ENCODE data around the gene ADCY3.

Gene ADCY3

DNA sequence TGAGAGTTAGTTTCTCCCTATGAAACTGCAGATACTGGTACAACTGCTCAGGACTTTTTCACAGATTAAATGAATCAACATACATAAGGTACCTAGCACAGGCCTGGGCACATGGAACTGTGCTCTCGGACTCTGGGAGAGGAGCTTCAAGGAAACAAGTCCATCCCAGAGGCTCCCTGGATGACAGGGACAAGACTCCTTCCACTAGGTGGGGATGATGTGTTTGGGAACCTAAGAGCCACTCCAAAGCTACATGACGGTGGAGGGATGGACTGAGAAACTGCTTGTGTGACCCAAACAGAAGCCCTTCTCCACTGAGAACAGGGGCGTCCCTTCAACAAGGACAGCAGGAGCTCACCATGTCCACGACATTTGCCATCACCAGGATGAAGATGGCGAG is 89.7 kb downstream of the ADCY3 start:
- DNase-seq, result no peak

GRCh38 chr2:24828238-24828996 is 91.6 kb downstream of the ADCY3 start:
- no peak for DNase-seq

- peak; percentile 77 for DNase-seq
Measured at GRCh38 chr2:24827321-24828237, 92.5 kb downstream of the ADCY3 start.

- DNase-seq, result no peak
Measured at GRCh38 chr2:24826773-24827145, 93.3 kb downstream of the ADCY3 start.

DNA sequence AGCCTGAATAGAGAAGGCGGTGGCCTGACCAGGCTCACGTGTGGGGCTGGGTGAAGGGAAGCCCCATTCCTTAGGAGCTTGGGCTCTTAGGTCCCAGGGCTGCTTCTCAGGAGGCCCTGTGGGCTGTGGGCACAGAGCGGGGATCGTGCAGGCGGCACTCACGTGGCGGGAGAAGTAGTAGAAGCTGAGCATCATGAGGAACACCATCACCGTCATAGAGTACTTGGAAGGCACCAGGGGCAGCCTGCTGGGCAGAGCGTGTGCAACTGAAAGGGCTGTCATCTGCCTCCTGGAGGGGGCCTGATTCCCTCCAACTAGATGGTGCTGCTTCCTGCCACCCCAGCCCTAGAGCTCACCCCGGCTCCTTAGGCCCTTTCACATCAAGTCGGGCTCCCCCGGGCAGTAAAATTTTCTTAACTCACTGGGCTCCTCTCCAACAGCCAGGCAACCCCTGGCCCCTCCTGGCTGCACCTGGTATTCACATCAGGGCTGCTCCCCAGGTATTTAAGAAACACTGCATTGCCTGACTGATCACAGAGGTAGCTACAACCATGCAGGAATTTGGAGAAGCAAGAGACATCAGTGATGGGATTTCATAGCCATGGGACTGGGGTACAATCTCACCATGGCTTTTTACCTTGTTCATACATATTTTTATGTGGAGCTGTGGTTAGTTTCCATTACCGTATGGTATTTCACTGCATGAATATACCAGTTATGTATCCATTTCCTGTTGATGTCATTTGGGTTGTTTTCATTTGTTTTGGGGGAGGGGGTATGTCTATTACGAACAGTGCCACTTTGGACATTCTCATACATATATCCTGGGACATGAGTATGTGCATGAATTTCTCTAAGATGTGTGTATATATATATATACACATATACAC is 93.9 kb downstream of the ADCY3 start:
- DNase-seq, result no peak

DNA sequence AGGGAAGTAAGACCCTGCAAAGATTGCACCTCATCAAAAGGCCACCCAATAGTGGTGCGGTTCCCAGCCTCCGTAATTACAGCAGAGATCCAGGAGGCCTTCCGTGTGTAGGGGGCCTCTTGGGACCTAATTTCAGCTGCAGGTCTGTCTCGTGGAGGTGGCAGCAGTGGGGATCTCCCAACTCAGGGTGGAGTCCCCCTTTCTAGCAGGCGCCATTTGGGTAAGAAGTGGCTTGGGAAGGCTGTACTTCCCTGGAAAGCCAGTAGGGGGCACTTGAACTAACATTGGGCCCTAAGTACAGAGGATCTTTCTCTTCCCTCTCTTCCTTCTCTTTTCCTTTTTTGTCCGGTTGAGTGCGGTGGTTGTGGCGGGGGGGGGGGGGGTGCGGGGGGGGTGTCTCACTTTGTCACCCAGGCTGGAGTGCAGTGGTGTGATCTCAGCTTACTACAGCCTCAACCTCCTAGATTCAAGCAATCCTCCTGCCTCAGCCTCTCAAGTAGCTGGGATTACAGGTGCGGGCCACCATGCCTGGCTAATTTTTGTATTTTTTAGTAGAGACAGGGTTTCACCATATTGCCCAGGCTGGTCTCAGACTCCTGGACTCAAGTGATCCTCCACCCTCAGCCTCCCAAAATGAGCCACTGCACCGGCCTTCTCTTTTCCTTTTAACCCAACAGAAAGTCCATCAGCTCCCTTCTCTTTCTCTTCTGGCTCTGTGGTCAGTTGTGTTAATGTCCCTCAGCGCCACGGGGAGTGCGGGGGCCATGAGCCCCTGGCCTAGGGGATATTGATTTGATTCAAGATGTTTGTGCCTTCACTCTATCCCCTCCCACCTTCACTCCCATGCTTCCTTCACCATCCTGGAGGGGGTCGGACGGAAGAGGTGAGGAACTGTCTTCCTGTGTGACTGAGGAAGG is 94.8 kb downstream of the ADCY3 start:
- DNase-seq, result no peak

- no peak for DNase-seq
Measured at GRCh38 chr2:24824071-24824588, 95.9 kb downstream of the ADCY3 start.

DNA sequence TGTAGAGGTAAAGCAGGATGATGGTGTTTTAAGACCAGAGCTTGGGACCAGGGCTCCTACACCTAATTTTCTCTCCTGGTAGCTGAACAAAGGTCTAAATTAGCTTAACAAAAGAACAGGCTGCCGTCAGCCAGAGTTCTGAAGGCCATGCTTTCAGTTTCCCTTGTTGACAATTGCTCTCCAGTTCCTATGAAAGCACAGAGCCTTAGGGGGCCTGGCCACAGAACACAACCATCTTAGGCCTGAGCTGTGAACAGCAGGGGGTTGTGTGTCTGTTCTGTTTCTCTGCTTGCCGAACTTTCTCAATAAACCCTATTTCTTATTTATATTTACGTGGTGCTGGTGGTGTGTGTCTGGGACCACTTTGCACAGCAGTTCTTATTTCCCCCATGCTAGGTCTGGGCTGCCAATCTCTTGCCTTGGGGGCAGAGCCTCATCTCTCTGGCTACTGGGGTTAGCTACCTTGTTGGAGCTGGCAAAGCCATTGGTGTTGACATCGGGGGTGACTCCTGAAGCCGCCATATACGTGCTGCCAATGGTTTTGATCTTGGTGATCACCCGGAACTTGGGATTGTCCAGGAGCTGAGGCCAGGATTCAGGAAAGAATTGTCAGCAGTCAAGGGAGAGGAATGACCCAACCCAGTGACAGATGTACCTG is 97.9 kb downstream of the ADCY3 start:
- DNase-seq, result no peak

DNA sequence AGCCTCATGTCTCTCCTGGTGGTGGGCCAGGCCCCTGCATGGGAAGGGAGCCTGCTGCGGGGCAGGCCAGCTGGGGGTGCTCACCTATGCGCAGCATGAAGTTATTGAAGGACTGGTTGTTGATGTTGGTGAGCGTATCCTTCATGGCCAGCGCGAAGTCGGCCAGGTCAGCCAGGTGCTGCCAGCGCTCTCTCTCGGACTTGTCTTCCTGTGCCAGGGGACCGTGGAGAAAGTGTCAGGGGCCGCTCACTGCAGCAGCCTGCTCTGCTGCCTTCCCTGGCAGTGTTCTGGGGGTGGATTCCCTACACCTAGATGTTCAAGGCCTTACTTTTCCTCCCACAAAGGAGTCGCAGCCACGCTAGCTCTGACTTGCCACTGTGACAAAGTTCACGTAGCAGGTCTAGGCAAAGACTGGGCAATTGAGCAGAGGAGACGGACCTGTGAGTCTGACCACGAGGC is 98.6 kb downstream of the ADCY3 start:
- DNase-seq, result no peak

DNA sequence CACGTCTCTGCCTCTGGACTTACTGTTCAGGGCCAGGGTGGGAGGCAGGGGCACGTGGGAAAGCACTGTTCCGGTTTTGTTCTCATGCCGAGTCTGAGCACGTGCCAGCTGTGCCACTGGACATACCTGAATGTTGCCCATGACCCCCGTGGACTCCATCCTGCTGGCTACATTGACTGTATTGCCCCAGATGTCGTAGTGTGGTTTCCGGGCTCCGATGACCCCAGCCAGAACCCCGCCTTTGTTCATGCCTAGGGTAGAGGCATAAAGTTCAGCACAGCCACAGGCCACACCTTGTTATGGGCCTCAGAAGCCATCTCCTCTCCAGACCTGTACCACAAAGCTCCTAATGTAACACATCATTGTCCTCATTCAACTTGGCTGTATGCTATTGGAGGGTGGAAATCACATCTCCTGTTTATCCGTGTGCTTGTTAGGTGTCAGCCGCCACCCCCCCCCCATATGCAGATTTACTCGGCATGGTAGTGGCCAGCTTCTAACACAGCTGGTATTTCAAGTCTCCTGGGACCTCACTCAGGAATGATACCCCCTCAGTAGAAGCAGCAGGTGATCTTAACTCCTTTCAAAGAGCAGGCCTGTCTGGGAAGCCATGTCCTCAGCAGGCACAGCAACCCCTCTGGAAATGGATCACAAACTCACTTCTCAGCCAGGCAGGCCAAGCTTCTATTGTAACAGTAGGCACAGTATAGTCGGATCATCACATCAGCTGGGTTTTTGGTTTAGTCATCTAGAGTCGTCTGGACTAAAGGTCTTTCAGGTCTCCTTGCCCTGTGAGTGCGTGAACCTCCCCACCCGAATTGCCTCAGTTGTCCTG is 99.2 kb downstream of the ADCY3 start:
- no peak for DNase-seq

DNA sequence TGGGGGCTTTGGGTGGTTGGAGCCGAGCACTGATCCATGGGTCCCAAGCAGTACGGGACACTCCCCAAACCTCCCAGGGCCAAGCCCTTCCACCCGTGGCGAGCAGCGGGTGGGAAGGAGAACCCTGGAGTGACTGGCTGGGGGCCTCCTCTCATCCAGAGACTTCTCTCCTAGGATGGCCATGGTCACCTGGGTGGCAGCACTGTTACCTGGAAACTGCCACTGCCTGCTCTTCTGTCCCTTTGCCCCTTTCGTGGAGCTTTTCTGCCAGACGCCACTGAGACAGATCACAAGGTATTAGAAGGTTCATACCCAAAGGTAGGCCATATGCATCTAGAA is 99.9 kb downstream of the ADCY3 start:
- DNase-seq, result no peak

DNA sequence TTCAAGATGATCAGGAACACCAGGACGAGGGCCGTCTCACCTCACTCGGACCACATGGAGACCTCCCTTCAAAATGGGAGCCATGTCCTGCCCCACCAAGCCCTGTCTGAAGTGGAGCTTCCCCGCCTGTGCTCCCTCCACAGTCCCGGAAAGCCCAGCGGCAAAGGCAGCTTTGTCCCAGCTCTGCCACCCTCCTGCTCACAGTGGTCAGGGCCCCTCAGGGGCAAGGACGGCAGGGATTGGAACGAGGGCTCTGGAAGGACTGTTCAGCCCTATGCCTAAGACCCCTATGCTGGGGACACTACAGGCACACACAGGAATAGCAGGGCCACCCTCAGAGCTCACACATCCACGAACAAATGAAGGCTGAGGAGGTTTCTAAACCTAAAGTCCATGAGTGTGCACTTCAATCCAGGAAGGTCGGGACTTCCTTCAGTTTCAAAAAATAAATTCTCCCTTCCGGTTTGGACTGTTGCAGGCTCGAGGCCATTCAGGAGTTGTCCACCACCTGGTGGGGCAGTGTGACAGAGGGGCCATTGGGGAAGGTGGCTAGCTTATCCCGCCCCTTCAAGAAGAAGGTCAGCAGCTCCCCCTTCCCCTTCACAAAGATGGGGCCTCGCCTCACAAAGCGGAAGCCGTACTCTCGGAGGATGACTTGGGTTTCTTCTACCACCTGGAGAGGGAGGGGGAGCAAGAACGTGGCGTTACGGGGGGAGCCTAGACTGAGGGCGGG is 100.4 kb downstream of the ADCY3 start:
- no peak for DNase-seq

- DNase-seq, result no peak
Measured at GRCh38 chr2:24818721-24819167, 101.3 kb downstream of the ADCY3 start.

DNA sequence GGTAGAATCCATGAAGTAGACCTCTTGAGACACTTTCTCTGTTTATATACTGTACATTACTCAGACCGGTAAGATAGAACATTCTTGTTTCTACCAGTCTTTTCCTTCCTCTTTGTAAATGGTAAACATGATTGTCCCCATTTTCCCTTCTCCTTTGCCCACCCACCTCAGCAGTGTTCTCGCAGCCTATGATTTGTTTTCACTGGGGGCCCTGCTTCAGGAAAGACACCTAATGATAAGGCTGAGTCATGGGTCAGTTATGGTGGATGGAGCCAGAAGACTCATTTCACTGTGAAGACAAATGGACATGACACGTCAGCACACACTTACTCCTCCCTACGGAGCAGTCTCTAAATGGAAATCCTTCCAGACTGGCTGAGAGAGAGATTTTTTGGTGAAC is 103.2 kb downstream of the ADCY3 start:
- no peak for DNase-seq

- DNase-seq, result no peak
Measured at GRCh38 chr2:24816404-24816803, 103.6 kb downstream of the ADCY3 start.

DNA sequence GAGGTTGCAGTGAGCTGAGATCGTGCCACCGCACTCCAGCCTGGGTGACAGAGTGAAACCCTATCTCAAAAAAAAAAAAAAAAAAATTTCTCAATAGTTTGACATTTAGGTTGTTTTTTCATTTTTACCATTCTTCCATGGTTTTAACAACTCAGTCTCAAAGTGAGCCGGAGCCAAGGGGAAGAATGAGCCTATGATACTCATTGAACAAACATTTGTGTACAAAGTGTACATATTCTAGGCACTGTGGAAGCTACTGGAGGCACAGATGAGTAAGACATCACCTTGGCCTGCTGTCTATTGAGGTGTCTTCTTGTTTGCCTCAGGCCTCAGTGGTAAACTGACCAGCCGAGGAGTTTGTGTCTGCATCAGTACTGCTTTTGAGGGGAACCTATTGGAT is 104.9 kb downstream of the ADCY3 start:
- no peak for DNase-seq

GRCh38 chr2:24814516-24814915 is 105.5 kb downstream of the ADCY3 start:
- DNase-seq, result no peak

- no peak for DNase-seq
Measured at GRCh38 chr2:24813691-24814137, 106.3 kb downstream of the ADCY3 start.

All from right kidney (tissue), 1 donor.